Gastroesophageal sphincter (tissue), 4 donors: ENCODE data around the gene CDK17. TPM values are rescaled to one million over a fixed set of nuclear protein-coding genes. Genes with fewer than 3 reads are reported as not detected.
A peak's percentile ranks its signal among the peaks of the same experiment; 100 is the strongest.

Experiments used
- ATAC-seq: fragments of 150-250 bp; one replicate; pipeline ENCODE4 v1.9.1; 2016; ENCODE audit warnings: mild to moderate bottlenecking, moderate library complexity
- H3K27ac ChIP-seq, 4 donors: fragments of 200-600 bp; sonication (generic) in 3 of 4; 1 replicate in 3 of 4; 2 replicates in 1 of 4; pipeline ENCODE4 v1.5.1; 2016 to 2019
- H3K27me3 ChIP-seq: fragments of 200-600 bp; sonication (generic); one replicate; pipeline ENCODE4 v1.5.1; 2019
- H3K36me3 ChIP-seq, 2 donors: fragments of 200-600 bp; sonication (generic); one replicate each; pipeline ENCODE4 v1.5.1; 2019; ENCODE audit warnings: control low read depth in 1 of 2
- H3K4me1 ChIP-seq, 3 donors: fragments of 200-600 bp; sonication (generic); 1 replicate in 2 of 3; 2 replicates in 1 of 3; pipeline ENCODE4 v1.5.1; 2016 to 2019; ENCODE audit warnings: control low read depth in 2 of 3
- H3K4me3 ChIP-seq, 2 donors: fragments of 200-600 bp; sonication (generic); one replicate each; pipeline ENCODE4 v1.5.1; 2019; ENCODE audit warnings: mild to moderate bottlenecking in 1 of 2, moderate library complexity in 1 of 2
- H3K9me3 ChIP-seq, 3 donors: fragments of 200-600 bp; sonication (generic); one replicate each; pipeline ENCODE4 v1.5.1; 2017 to 2019; ENCODE audit warnings: control low read depth in 2 of 3
- CTCF ChIP-seq, 4 experiments: fragments of 200-600 bp in 2 of 4; fragments of 450-650 bp in 2 of 4; sonication (generic) in 1 of 4; IDR thresholded peaks; one replicate each; pipeline ENCODE4 v1.5.1; 2017 to 2019; ENCODE audit warnings: antibody characterized with exemption in 4 of 4, mild to moderate bottlenecking in 2 of 4, moderate library complexity in 2 of 4
- EP300 ChIP-seq: sonication (generic); formaldehyde crosslinking; IDR thresholded peaks from one replicate; pipeline ENCODE4 v1.6.1; 2017; ENCODE audit warnings: antibody characterized with exemption, mild to moderate bottlenecking
- POLR2A ChIP-seq, 2 donors: fragments of 450-650 bp; IDR thresholded peaks; one replicate each; pipeline ENCODE4 v1.6.1; 2017; ENCODE audit warnings: antibody characterized with exemption in 2 of 2, mild to moderate bottlenecking in 2 of 2, moderate library complexity in 1 of 2
- POLR2AphosphoS5 ChIP-seq: sonication (generic); formaldehyde crosslinking; IDR thresholded peaks from one replicate; pipeline ENCODE4 v1.6.1; 2017; ENCODE audit warnings: antibody characterized with exemption
- WGBS, 2 donors: methylation state at CpG; one replicate each; pipeline ENCODE4 v1.1.5; 2018; ENCODE audit warnings: low coverage in 1 of 2; 5-methylcytosine and 5-hydroxymethylcytosine counted together
- total RNA-seq, 4 donors: library from RNA; depleted of rRNA; stranded (reverse); fragments of >200 nt; gene quantifications; one replicate each; pipeline ENCODE4 v1.1.0, GENCODE V29; 2016

CDK17 gene
- total RNA-seq, 4 donors from 2014 or later: 54.4 to 77.9 (median 62.9) TPM

- Histone ChIP-seq H3K4me1 (peaks cover 15 to 58% (median 28%) of the 10 kb centered on the region in 3 donors), H3K27me3 (no peaks in the 10 kb centered on the region), H3K9me3 (no peaks in the 10 kb centered on the region), H3K27ac (peak overlapping the region in 2 of 4 donors; percentile 10 to 19), H3K36me3 (peaks cover 0 to 25% of the 10 kb centered on the region in 2 donors), H3K4me3 (no peak overlapping the region)
- TF ChIP-seq CTCF (IDR thresholded peaks at IDR 0.05) (no peak), POLR2AphosphoS5 (no peak), EP300 (no peak), POLR2A (IDR thresholded peaks at IDR 0.05) (no peak)
- no peak for ATAC-seq
- WGBS, 2 donors: 80 to 100% methylated on average over 1 to 11 of the region's 13 CpGs
Measured at GRCh38 chr12:96244826-96245225, 155.4 kb downstream of the CDK17 start.

- Histone ChIP-seq H3K27me3 (no peaks in the 10 kb centered on the region), H3K9me3 (no peaks in the 10 kb centered on the region), H3K4me1 (peaks cover 26 to 60% (median 43%) of the 10 kb centered on the region in 3 donors), H3K27ac (peak overlapping the region; percentile 81 to 95 (median 94)), H3K36me3 (peaks cover 0 to 13% of the 10 kb centered on the region in 2 donors), H3K4me3 (no peak overlapping the region)
- WGBS, 2 donors: 30 to 43% methylated on average over 2 to 7 of the region's 12 CpGs
- no peak for ATAC-seq
- TF ChIP-seq POLR2AphosphoS5 (no peak), POLR2A (IDR thresholded peaks at IDR 0.05) (no peak), CTCF (IDR thresholded peaks at IDR 0.05) (no peak), EP300 (no peak)
Measured at GRCh38 chr12:96242597-96242996, 157.6 kb downstream of the CDK17 start.

GRCh38 chr12:96241846-96242256 lies 158.4 kb downstream of the CDK17 start:
- peaks cover 0 to 5% of the 10 kb centered on the region in 2 donors for H3K36me3 ChIP-seq
- H3K27me3 ChIP-seq: no peaks in the 10 kb centered on the region
- WGBS, 2 donors: 0 to 18% methylated on average over 5 to 7 of the region's 9 CpGs
- no peaks in the 10 kb centered on the region for H3K9me3 ChIP-seq
- H3K27ac ChIP-seq: peak overlapping the region; percentile 81 to 95 (median 94)
- no peak overlapping the region for H3K4me3 ChIP-seq
- TF ChIP-seq POLR2AphosphoS5 (peak; percentile 83), EP300 (no peak)
- peak; percentile 81 for ATAC-seq
- peaks cover 34 to 67% (median 51%) of the 10 kb centered on the region in 3 donors for H3K4me1 ChIP-seq

GRCh38 chr12:96241431-96241830 lies 158.8 kb downstream of the CDK17 start:
- ATAC-seq: no peak
- Histone ChIP-seq H3K4me3 (no peak overlapping the region), H3K4me1 (peaks cover 38 to 72% (median 55%) of the 10 kb centered on the region in 3 donors), H3K27ac (peak overlapping the region; percentile 81 to 95 (median 94)), H3K36me3 (peaks cover 0 to 1% of the 10 kb centered on the region in 2 donors), H3K9me3 (no peaks in the 10 kb centered on the region), H3K27me3 (no peaks in the 10 kb centered on the region)
- TF ChIP-seq CTCF (IDR thresholded peaks at IDR 0.05) (no peak), EP300 (no peak), POLR2A (IDR thresholded peaks at IDR 0.05) (no peak), POLR2AphosphoS5 (no peak)
- WGBS, 2 donors: 40% methylated on average over 4 of the region's 4 CpGs; no CpG with 5 or more reads in 1 of the 2 donors

GRCh38 chr12:96240656-96241055 lies 159.6 kb downstream of the CDK17 start:
- no peak for TF ChIP-seq POLR2AphosphoS5
- no peak for TF ChIP-seq POLR2A (IDR thresholded peaks at IDR 0.05)
- no peak for TF ChIP-seq EP300
- TF ChIP-seq CTCF (IDR thresholded peaks at IDR 0.05): no peak
- H3K36me3 ChIP-seq: no peaks in the 10 kb centered on the region
- H3K27me3 ChIP-seq: no peaks in the 10 kb centered on the region
- no peaks in the 10 kb centered on the region for H3K9me3 ChIP-seq
- WGBS, 2 donors: 31 to 33% methylated on average over 2 to 5 of the region's 11 CpGs
- ATAC-seq: no peak
- H3K4me1 ChIP-seq: peaks cover 40 to 79% (median 63%) of the 10 kb centered on the region in 3 donors
- peak overlapping the region; percentile 81 to 95 (median 94) for H3K27ac ChIP-seq
- H3K4me3 ChIP-seq: no peak overlapping the region
